Ovary (tissue), 3 donors: ENCODE measurements around the gene UGT3A1.

ENCODE experiments used
- CTCF ChIP-seq, 3 donors: fragments of 450-650 bp in 2 of 3; fragments of 200-600 bp in 1 of 3; IDR thresholded peaks; one replicate each; pipeline versions ENCODE4 v1.5.1 to v1.8.0; 2016 to 2022; ENCODE audit warnings: antibody characterized with exemption in 3 of 3, mild to moderate bottlenecking in 1 of 3
- POLR2A ChIP-seq: fragments of 450-650 bp; IDR thresholded peaks from one replicate; pipeline ENCODE4 v1.6.1; 2017; ENCODE audit warnings: antibody characterized with exemption, mild to moderate bottlenecking, moderate library complexity
- donor health status: DM: no; HTN: no; CAD: no.

GRCh38 chr5:36001032-36001431 lies 9.8 kb upstream of the UGT3A1 start:
- TF ChIP-seq CTCF (IDR thresholded peaks at IDR 0.05) (no peak), POLR2A (no peak)
